Measurements from ENCODE around the gene DGKI. TPM values are rescaled to one million over a fixed set of nuclear protein-coding genes. Genes with fewer than 3 reads are reported as not detected.

Gene DGKI
- total and polyA plus RNA-seq, 2 experiments from 2014 or later = 0.16 to 1.0 TPM

GRCh38 chr7:137684776-137685175, 162.0 kb downstream of the DGKI start (continued):
- TF ChIP-seq CTCF (conservative IDR thresholded peaks at IDR 0.05; ENCODE audit: low read depth in 2 of 2) (no peak), JUNB (IDR thresholded peaks at IDR 0.05; ENCODE audit: unreplicated experiment) (no peak), POLR2AphosphoS5 (IDR thresholded peaks at IDR 0.05; ENCODE audit: low read depth) (no peak), NANOG (IDR thresholded peaks at IDR 0.05; ENCODE audit: borderline replicate concordance) (no peak)

- Mint-ChIP-seq H3K9me3 (no peaks in the 10 kb centered on the region), H3K36me3 (ENCODE audit: low read depth) (no peaks in the 10 kb centered on the region), H3K27me3 (ENCODE audit: insufficient read depth, low read depth, poor library complexity) (no peaks in the 10 kb centered on the region), H3K27ac (no peak overlapping the region), H3K4me1 (no peaks in the 10 kb centered on the region; the same call in 1 of the 3 replicates), H3K4me3 (no peak overlapping the region)
- Histone ChIP-seq H3K36me3 (ENCODE audit: insufficient read depth) (no peaks in the 10 kb centered on the region), H4K20me1 (replicated peaks; ENCODE audit: insufficient read depth) (no peaks in the 10 kb centered on the region), H3K27ac (ENCODE audit: low read depth) (no peak overlapping the region), H3K4me1 (ENCODE audit: insufficient read depth) (peaks cover 11% of the 10 kb centered on the region; the same call in 1 of the 2 replicates), H3K27me3 (ENCODE audit: insufficient read depth) (no peaks in the 10 kb centered on the region), H3K4me3 (no peak overlapping the region), H3K4me2 (no peak overlapping the region), H3K79me2 (replicated peaks; ENCODE audit: insufficient read depth) (no peaks in the 10 kb centered on the region), H2AFZ (no peak overlapping the region), H3F3A (replicated peaks; ENCODE audit: low read depth) (no peaks in the 10 kb centered on the region), H3K9me2 (ENCODE audit: insufficient read depth) (peaks cover 15% of the 10 kb centered on the region; the same call in 1 of the 2 replicates)
- no peak for DNase-seq (ENCODE audit: low spot score)
- TF ChIP-seq EZH2 (IDR thresholded peaks at IDR 0.05; ENCODE audit: low read depth, unreplicated experiment) = no peak
- ATAC-seq = no peak
These were observed 162.5 kb downstream of the DGKI start for GRCh38 chr7:137684316-137684715.

GRCh38 chr7:137682596-137682995, 164.2 kb downstream of the DGKI start:
- no peaks in the 10 kb centered on the region for H3K79me2 ChIP-seq (replicated peaks; ENCODE audit: insufficient read depth)
- no peaks in the 10 kb centered on the region for H3F3A ChIP-seq (replicated peaks; ENCODE audit: low read depth)
- ATAC-seq = no peak
- H3K9me2 ChIP-seq (ENCODE audit: insufficient read depth) = peaks cover 15% of the 10 kb centered on the region; the same call in 1 of the 2 replicates
- no peaks in the 10 kb centered on the region for H3K27me3 ChIP-seq (ENCODE audit: insufficient read depth)
- Mint-ChIP-seq H3K27ac (no peak overlapping the region), H3K9me3 (no peaks in the 10 kb centered on the region), H3K4me1 (no peaks in the 10 kb centered on the region; the same call in 2 of the 3 replicates), H3K36me3 (ENCODE audit: low read depth) (no peaks in the 10 kb centered on the region), H3K27me3 (ENCODE audit: insufficient read depth, low read depth, poor library complexity) (no peaks in the 10 kb centered on the region), H3K4me3 (no peak overlapping the region)
- DNase-seq (ENCODE audit: low spot score) = no peak
- no peak overlapping the region for H3K4me3 ChIP-seq
- no peak overlapping the region for H3K27ac ChIP-seq (ENCODE audit: low read depth)
- no peak overlapping the region for H3K4me2 ChIP-seq
- peaks cover 11% of the 10 kb centered on the region; the same call in 1 of the 2 replicates for H3K4me1 ChIP-seq (ENCODE audit: insufficient read depth)
- H4K20me1 ChIP-seq (replicated peaks; ENCODE audit: insufficient read depth) = no peaks in the 10 kb centered on the region
- H2AFZ ChIP-seq = no peak overlapping the region; the same call in 1 of the 2 replicates
- H3K36me3 ChIP-seq (ENCODE audit: insufficient read depth) = no peaks in the 10 kb centered on the region
- TF ChIP-seq REST (IDR thresholded peaks at IDR 0.05; ENCODE audit: unreplicated experiment) (no peak), EZH2 (IDR thresholded peaks at IDR 0.05; ENCODE audit: low read depth, unreplicated experiment) (no peak), CREB1 (CRISPR knock-in tag; IDR thresholded peaks at IDR 0.05; ENCODE audit: low read depth) (no peak), EZH2phosphoT487 (IDR thresholded peaks at IDR 0.05; ENCODE audit: unreplicated experiment) (no peak), JUNB (IDR thresholded peaks at IDR 0.05; ENCODE audit: unreplicated experiment) (no peak), ZNF114 (CRISPR knock-in tag; IDR thresholded peaks at IDR 0.05) (no peak)

All from GM23338 (cell line).